ENCODE measurements around the gene ZGLP1. TPM values are rescaled to one million over a fixed set of nuclear protein-coding genes. Genes with fewer than 3 reads are reported as not detected.

Gene ZGLP1
- total and polyA plus RNA-seq, 2 donors (not counting 1 experiment from before 2014, with no cell fraction given): 6.4 to 8.0 TPM

DNA sequence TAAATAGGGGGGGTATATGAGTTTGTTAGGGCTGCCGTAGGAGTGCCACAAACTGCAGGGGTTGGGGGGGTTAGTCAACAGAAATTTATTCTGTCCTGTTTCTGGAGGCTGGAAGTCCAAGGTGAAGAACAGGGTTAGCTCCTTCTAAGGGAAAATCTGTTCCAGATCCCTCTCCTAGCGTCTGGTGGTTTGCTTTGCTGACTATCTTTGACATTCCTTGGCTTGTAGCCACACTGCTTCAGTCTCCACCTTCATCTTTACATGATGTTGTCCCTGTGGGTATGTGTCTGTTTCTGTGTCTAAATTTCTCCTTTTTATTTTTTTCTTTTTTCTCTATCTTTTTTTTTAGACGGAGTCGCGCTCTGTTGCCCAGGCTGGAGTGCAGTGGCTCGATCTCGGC lies 46.8 kb downstream of the ZGLP1 start:
- DNase-seq (no peak), ATAC-seq (ENCODE audit: low read depth) (no peak)
- Histone ChIP-seq H3K4me3 (ENCODE audit: control extremely low read depth in 1 of 5, extremely low read depth in 1 of 5, insufficient read depth in 1 of 5, low read depth in 2 of 5, low read length in 4 of 5) (no peak overlapping the region), H3K4me2 (replicated peaks; ENCODE audit: low read depth, low read length, poor library complexity, severe bottlenecking) (no peak overlapping the region), H3K9ac (ENCODE audit: low read length) (no peak overlapping the region), H3K79me2 (ENCODE audit: control insufficient read depth, insufficient read depth, low read length) (no peaks in the 10 kb centered on the region), H3K27ac (ENCODE audit: low read length in 2 of 2) (no peak overlapping the region), H3K27me3 (replicated peaks in 1 of 4; ENCODE audit: control extremely low read depth in 1 of 4, control insufficient read depth in 3 of 4, insufficient read depth in 4 of 4, low read length in 3 of 4) (no peaks in the 10 kb centered on the region), H4K20me1 (ENCODE audit: control insufficient read depth, insufficient read depth, low read length, poor library complexity, severe bottlenecking) (no peaks in the 10 kb centered on the region), H3K36me3 (replicated peaks in 1 of 2; ENCODE audit: control extremely low read depth in 1 of 2, control insufficient read depth in 1 of 2, extremely low read depth in 1 of 2, insufficient read depth in 2 of 2, low read length in 1 of 2) (peaks cover 0 to 15% of the 10 kb centered on the region in 2 experiments), H3K9me3 (ENCODE audit: control extremely low read depth in 1 of 3, control insufficient read depth in 2 of 3, insufficient read depth in 1 of 3, low read length in 2 of 3) (no peaks in the 10 kb centered on the region), H3K4me1 (ENCODE audit: control insufficient read depth in 2 of 2, insufficient read depth in 2 of 2, low read length in 2 of 2) (peaks cover 0 to 3% of the 10 kb centered on the region in 2 donors), H2AFZ (ENCODE audit: insufficient read depth, low read depth, low read length, poor library complexity, severe bottlenecking) (no peak overlapping the region)
- ChIA-PET CTCF (interaction anchor here (0.6 to 7.9 kb wide), 4 partner anchors 12 to 125 kb away, joined by 3 to 268 read pairs (median 18); partner anchors contain the start of gene MRPL4), POLR2A (no interaction called here)
- intact Hi-C loops (cut with micrococcal nuclease): no loop called here
- Mint-ChIP-seq H3K27ac (no peak overlapping the region), H3K4me3 (no peak overlapping the region), H3K9me3 (ENCODE audit: insufficient read depth) (no peaks in the 10 kb centered on the region), H3K27me3 (no peaks in the 10 kb centered on the region), H3K4me1 (no peaks in the 10 kb centered on the region)
- 89% methylated on average over 6 of the region's 7 CpGs for WGBS (ENCODE audit: insufficient coverage)
- TF ChIP-seq, protein P1, sequence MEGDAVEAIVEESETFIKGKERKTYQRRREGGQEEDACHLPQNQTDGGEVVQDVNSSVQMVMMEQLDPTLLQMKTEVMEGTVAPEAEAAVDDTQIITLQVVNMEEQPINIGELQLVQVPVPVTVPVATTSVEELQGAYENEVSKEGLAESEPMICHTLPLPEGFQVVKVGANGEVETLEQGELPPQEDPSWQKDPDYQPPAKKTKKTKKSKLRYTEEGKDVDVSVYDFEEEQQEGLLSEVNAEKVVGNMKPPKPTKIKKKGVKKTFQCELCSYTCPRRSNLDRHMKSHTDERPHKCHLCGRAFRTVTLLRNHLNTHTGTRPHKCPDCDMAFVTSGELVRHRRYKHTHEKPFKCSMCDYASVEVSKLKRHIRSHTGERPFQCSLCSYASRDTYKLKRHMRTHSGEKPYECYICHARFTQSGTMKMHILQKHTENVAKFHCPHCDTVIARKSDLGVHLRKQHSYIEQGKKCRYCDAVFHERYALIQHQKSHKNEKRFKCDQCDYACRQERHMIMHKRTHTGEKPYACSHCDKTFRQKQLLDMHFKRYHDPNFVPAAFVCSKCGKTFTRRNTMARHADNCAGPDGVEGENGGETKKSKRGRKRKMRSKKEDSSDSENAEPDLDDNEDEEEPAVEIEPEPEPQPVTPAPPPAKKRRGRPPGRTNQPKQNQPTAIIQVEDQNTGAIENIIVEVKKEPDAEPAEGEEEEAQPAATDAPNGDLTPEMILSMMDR (IDR thresholded peaks at IDR 0.05): no peak
- TF ChIP-seq EZH2 (IDR thresholded peaks at IDR 0.05; ENCODE audit: borderline replicate concordance, insufficient read depth, low read depth, low read length, poor library complexity, severe bottlenecking): no peak

DNA sequence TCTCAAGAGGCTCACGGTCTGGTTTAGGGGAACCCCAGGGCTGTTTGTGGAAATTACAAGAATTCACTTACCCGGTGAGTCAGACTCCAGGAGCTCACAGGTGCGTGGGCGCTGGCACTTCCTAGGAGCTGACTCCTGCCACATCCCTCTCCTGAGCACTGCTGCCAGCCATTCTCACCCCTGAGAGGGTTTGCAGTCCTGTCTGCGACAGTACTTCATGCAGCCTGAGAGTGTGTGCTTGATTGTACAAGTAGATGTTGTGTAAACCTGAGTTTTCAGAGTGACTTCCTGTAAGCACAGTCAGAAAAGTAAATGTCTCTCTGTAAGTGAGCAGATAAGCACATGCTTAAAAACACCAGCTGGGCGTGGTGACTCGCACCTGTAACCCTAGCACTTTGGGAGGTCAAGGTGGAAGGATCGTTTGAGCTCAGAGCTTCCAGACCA lies 49.5 kb downstream of the ZGLP1 start:
- H3K27ac ChIP-seq (ENCODE audit: low read length in 2 of 2): no peak overlapping the region
- intact Hi-C loops (cut with micrococcal nuclease): no loop called here
- ChIA-PET CTCF (interaction anchor here (0.6 to 7.9 kb wide), 18 partner anchors 9 to 603 kb away, joined by 3 to 268 read pairs (median 6); partner anchors contain the start of genes CDC37, ICAM1, ICAM4 and MRPL4), POLR2A (no interaction called here)
- Mint-ChIP-seq H3K4me1 (no peaks in the 10 kb centered on the region), H3K9me3 (ENCODE audit: insufficient read depth) (no peaks in the 10 kb centered on the region), H3K4me3 (no peak overlapping the region), H3K27ac (no peak overlapping the region), H3K27me3 (no peaks in the 10 kb centered on the region)
- WGBS (ENCODE audit: insufficient coverage): 77% methylated on average over 6 of the region's 8 CpGs
- peaks cover 0 to 28% of the 10 kb centered on the region in 2 experiments for H3K36me3 ChIP-seq (replicated peaks in 1 of 2; ENCODE audit: control extremely low read depth in 1 of 2, control insufficient read depth in 1 of 2, extremely low read depth in 1 of 2, insufficient read depth in 2 of 2, low read length in 1 of 2)
- H3K27me3 ChIP-seq (replicated peaks in 1 of 4; ENCODE audit: control extremely low read depth in 1 of 4, control insufficient read depth in 3 of 4, insufficient read depth in 4 of 4, low read length in 3 of 4): no peaks in the 10 kb centered on the region
- no peak overlapping the region for H3K9ac ChIP-seq (ENCODE audit: low read length)
- H3K4me3 ChIP-seq (ENCODE audit: control extremely low read depth in 1 of 5, extremely low read depth in 1 of 5, insufficient read depth in 1 of 5, low read depth in 2 of 5, low read length in 4 of 5): no peak overlapping the region
- TF ChIP-seq, protein P1 (IDR thresholded peaks at IDR 0.05): no peak
- TF ChIP-seq EZH2 (IDR thresholded peaks at IDR 0.05; ENCODE audit: borderline replicate concordance, insufficient read depth, low read depth, low read length, poor library complexity, severe bottlenecking): no peak
- H3K4me2 ChIP-seq (replicated peaks; ENCODE audit: low read depth, low read length, poor library complexity, severe bottlenecking): no peak overlapping the region
- H4K20me1 ChIP-seq (ENCODE audit: control insufficient read depth, insufficient read depth, low read length, poor library complexity, severe bottlenecking): no peaks in the 10 kb centered on the region
- no peaks in the 10 kb centered on the region for H3K79me2 ChIP-seq (ENCODE audit: control insufficient read depth, insufficient read depth, low read length)
- no peaks in the 10 kb centered on the region for H3K9me3 ChIP-seq (ENCODE audit: control extremely low read depth in 1 of 3, control insufficient read depth in 2 of 3, insufficient read depth in 1 of 3, low read length in 2 of 3)
- ATAC-seq (ENCODE audit: low read depth) (no peak), DNase-seq (no peak)
- peaks cover 0 to 3% of the 10 kb centered on the region in 2 donors for H3K4me1 ChIP-seq (ENCODE audit: control insufficient read depth in 2 of 2, insufficient read depth in 2 of 2, low read length in 2 of 2)
- H2AFZ ChIP-seq (ENCODE audit: insufficient read depth, low read depth, low read length, poor library complexity, severe bottlenecking): no peak overlapping the region

All from B cell (primary cell).